Activated CD4-positive, alpha-beta T cell treated with anti-CD3 and anti-CD28 coated beads for 4 hours (primary cell): ENCODE data around the gene PRPF6.
A peak's percentile ranks its signal among the peaks of the same experiment; 100 is the strongest.
"Not testable (repeated sequence)": the region's sequence is repeated elsewhere in the genome, so short reads cannot be mapped to it uniquely, and the experiment has no call there.

Source experiments
- DNase-seq, 2 donors: peaks; one replicate each; pipeline ENCODE4 v3.0.0-alpha.2; 2020

The PRPF6 gene

GRCh38 chr20:63946986-63947637 lies 33.8 kb upstream of the PRPF6 start:
- no peak for DNase-seq

GRCh38 chr20:63947638-63948456 lies 33.1 kb upstream of the PRPF6 start:
- no peak for DNase-seq

- DNase-seq: no peak
Measured at GRCh38 chr20:63950701-63951397, 30.1 kb upstream of the PRPF6 start.

- DNase-seq: no peak
Measured at GRCh38 chr20:63951398-63952209, 29.3 kb upstream of the PRPF6 start.

- no peak for DNase-seq
Measured at GRCh38 chr20:63952210-63952535, 28.8 kb upstream of the PRPF6 start.

- no peak for DNase-seq
Measured at GRCh38 chr20:63952769-63953168, 28.2 kb upstream of the PRPF6 start.

- no peak for DNase-seq
Measured at GRCh38 chr20:63953764-63954429, 27.0 kb upstream of the PRPF6 start.

- DNase-seq: peak; percentile 28 to 50
Measured at GRCh38 chr20:63955281-63955826, 25.6 kb upstream of the PRPF6 start.

- peak; percentile 88 to 92 for DNase-seq
Measured at GRCh38 chr20:63955827-63956663, 24.9 kb upstream of the PRPF6 start, which contains the start of gene UCKL1. UCKL1 (minus strand) TSS chr20:63956416; CDS start chr20:63956372, 44 bp downstream.

- no peak for DNase-seq
Measured at GRCh38 chr20:63956664-63957003, 24.3 kb upstream of the PRPF6 start.

- DNase-seq: peak; percentile 78 to 79
Measured at GRCh38 chr20:63957004-63957689, 23.8 kb upstream of the PRPF6 start.

- peak; percentile 52 to 82 for DNase-seq
Measured at GRCh38 chr20:63957690-63958441, 23.1 kb upstream of the PRPF6 start.

- DNase-seq: no peak
Measured at GRCh38 chr20:63958471-63958870, 22.5 kb upstream of the PRPF6 start.

- no peak for DNase-seq
Measured at GRCh38 chr20:63958964-63959698, 21.8 kb upstream of the PRPF6 start.

- DNase-seq: no peak
Measured at GRCh38 chr20:63959699-63960075, 21.2 kb upstream of the PRPF6 start.

GRCh38 chr20:63960654-63961621 lies 20.0 kb upstream of the PRPF6 start:
- DNase-seq: not testable (repeated sequence)

GRCh38 chr20:63961664-63962425 lies 19.1 kb upstream of the PRPF6 start:
- no peak for DNase-seq
